B cell (primary cell): Measurements from ENCODE around the gene RAB4A.

Experiments used
- CTCF ChIP-seq: fragments of 200-600 bp; IDR thresholded peaks from one replicate; pipeline ENCODE4 v1.8.0; 2022; ENCODE audit warnings: antibody characterized with exemption, mild to moderate bottlenecking
- EZH2 ChIP-seq: IDR thresholded peaks from 2 replicates; pipeline ENCODE4 v1.6.1; 2012; ENCODE audit warnings: borderline replicate concordance, low read depth, mild to moderate bottlenecking, moderate library complexity, low read length; ENCODE audit not compliant: insufficient read depth, poor library complexity, severe bottlenecking

GRCh38 chr1:229229137-229229720 lies 41.7 kb upstream of the RAB4A start:
- TF ChIP-seq CTCF (no peak), EZH2 (no peak)
